Choroid plexus epithelial cell (primary cell): Measurements from ENCODE around the gene TMEM59.
"Not testable (repeated sequence)": the region's sequence is repeated elsewhere in the genome, so short reads cannot be mapped to it uniquely, and the experiment has no call there.

Source experiments
- DNase-seq: peaks from one replicate; pipeline ENCODE4 v3.0.0-alpha.2; 2010; ENCODE audit warnings: low read depth
- H3K4me3 ChIP-seq: 2 replicates; pipeline ENCODE4 v1.5.1; 2011; ENCODE audit warnings: low read depth, mild to moderate bottlenecking, control low read depth, low read length, moderate library complexity
- CTCF ChIP-seq: conservative IDR thresholded peaks from 2 replicates; pipeline ENCODE4 v1.5.1; 2011; ENCODE audit warnings: low read depth, mild to moderate bottlenecking, control low read depth, inconsistent platforms, low read length, moderate library complexity

Gene TMEM59

GRCh38 chr1:54052934-54053744 is at the start of gene TMEM59, which contains the start of gene TCEANC2:
Gene TMEM59 (minus strand): TSS chr1:54053204. CDS start chr1:54053188, 16 bp downstream.
Gene TCEANC2 (plus strand): TSS chr1:54053608. CDS start chr1:54054423, 815 bp downstream.
- H3K4me3 ChIP-seq: peak within 1 kb of the TSS; percentile 96
- TF ChIP-seq CTCF: no peak
- peak; percentile 99 for DNase-seq

- DNase-seq: no peak
- no peak for TF ChIP-seq CTCF
- H3K4me3 ChIP-seq: no peak overlapping the region
Observed at GRCh38 chr1:54100500-54100899, 47.5 kb upstream of the TMEM59 start.

- no peak for DNase-seq
- no peak for TF ChIP-seq CTCF
- no peak overlapping the region for H3K4me3 ChIP-seq
Observed at GRCh38 chr1:54099061-54099610, 46.1 kb upstream of the TMEM59 start.

- TF ChIP-seq CTCF: no peak
- H3K4me3 ChIP-seq: no peak overlapping the region
- DNase-seq: no peak
Observed at GRCh38 chr1:54096877-54097240, 43.9 kb upstream of the TMEM59 start.

- TF ChIP-seq CTCF: no peak
- no peak for DNase-seq
- no peak overlapping the region for H3K4me3 ChIP-seq
Observed at GRCh38 chr1:54096227-54096876, 43.3 kb upstream of the TMEM59 start.

GRCh38 chr1:54095546-54096226 is 42.7 kb upstream of the TMEM59 start:
- TF ChIP-seq CTCF: no peak
- no peak overlapping the region for H3K4me3 ChIP-seq
- DNase-seq: no peak

GRCh38 chr1:54094730-54095105 is 41.7 kb upstream of the TMEM59 start:
- DNase-seq, H3K4me3 ChIP-seq: not testable (repeated sequence)
